Small intestine (tissue), 7 donors: Measurements from ENCODE around the gene ALDH3B2. TPM values are rescaled to one million over a fixed set of nuclear protein-coding genes. Genes with fewer than 3 reads are reported as not detected.

Experiments used
- DNase-seq, 2 donors: peaks; one replicate each; pipeline versions ENCODE4 v3.0.0 to v3.0.0-alpha.2; 2013
- FAIRE-seq: peaks from 2 replicates; lab custom pipeline; 2012; peaks lifted over from hg19 to GRCh38; lab: Jason Lieb, UNC
- H3K27ac ChIP-seq, 3 donors: one replicate each; pipeline ENCODE4 v1.5.1; 2013; ENCODE audit warnings: low read length in 2 of 3, mild to moderate bottlenecking in 2 of 3, control low read depth in 1 of 3, inconsistent platforms in 1 of 3, low read depth in 1 of 3, moderate library complexity in 1 of 3
- H3K27me3 ChIP-seq, 3 donors: one replicate each; pipeline ENCODE4 v1.6.1; 2013; ENCODE audit warnings: low read length in 3 of 3, inconsistent platforms in 1 of 3; ENCODE audit not compliant: control insufficient read depth in 3 of 3, insufficient read depth in 3 of 3
- H3K36me3 ChIP-seq, 3 donors: one replicate each; pipeline ENCODE4 v1.6.1; 2013; ENCODE audit warnings: low read length in 3 of 3, inconsistent platforms in 1 of 3, low read depth in 1 of 3, mild to moderate bottlenecking in 1 of 3, moderate library complexity in 1 of 3; ENCODE audit not compliant: control insufficient read depth in 3 of 3, insufficient read depth in 2 of 3
- H3K4me1 ChIP-seq, 3 donors: one replicate each; pipeline ENCODE4 v1.6.1; 2013; ENCODE audit warnings: low read length in 2 of 3, inconsistent platforms in 1 of 3, low read depth in 1 of 3, mild to moderate bottlenecking in 1 of 3, moderate library complexity in 1 of 3; ENCODE audit not compliant: control insufficient read depth in 3 of 3, insufficient read depth in 2 of 3
- H3K4me3 ChIP-seq, 3 donors: one replicate each; pipeline ENCODE4 v1.5.1; 2013; ENCODE audit warnings: low read length in 3 of 3, control low read depth in 1 of 3, inconsistent platforms in 1 of 3, low read depth in 1 of 3, mild to moderate bottlenecking in 1 of 3, moderate library complexity in 1 of 3
- H3K9me3 ChIP-seq, 2 donors: one replicate each; pipeline ENCODE4 v1.6.1; 2013; ENCODE audit warnings: low read depth in 1 of 2, low read length in 1 of 2; ENCODE audit not compliant: control insufficient read depth in 2 of 2, insufficient read depth in 1 of 2
- WGBS, 3 donors: extraction: QIAGEN DNeasy Blood & Tissue Kit; methylation state at CpG; one replicate each; pipeline ENCODE4 v1.1.7; 2013; 5-methylcytosine and 5-hydroxymethylcytosine counted together
- polyA plus RNA-seq, 4 donors: library from polyadenylated mRNA; stranded (reverse) in 3 of 4; unstranded in 1 of 4; fragments of 200-250 nt in 3 of 4; fragments of 120-200 nt in 1 of 4; gene quantifications; one replicate each; pipeline versions ENCODE4 v1.2.1 to v1.2.3, GENCODE V29; 2013
- donor health status: healthy with polysubstance abuse.
- donor health status: control.
- donor health status: control.
- donor health status: Bipolar disorder and iron deficiency.
- donor health status: healthy.

ALDH3B2 gene
- polyA plus RNA-seq, 4 donors, result 0.03 to 0.12 TPM; not detected in 2

DNA sequence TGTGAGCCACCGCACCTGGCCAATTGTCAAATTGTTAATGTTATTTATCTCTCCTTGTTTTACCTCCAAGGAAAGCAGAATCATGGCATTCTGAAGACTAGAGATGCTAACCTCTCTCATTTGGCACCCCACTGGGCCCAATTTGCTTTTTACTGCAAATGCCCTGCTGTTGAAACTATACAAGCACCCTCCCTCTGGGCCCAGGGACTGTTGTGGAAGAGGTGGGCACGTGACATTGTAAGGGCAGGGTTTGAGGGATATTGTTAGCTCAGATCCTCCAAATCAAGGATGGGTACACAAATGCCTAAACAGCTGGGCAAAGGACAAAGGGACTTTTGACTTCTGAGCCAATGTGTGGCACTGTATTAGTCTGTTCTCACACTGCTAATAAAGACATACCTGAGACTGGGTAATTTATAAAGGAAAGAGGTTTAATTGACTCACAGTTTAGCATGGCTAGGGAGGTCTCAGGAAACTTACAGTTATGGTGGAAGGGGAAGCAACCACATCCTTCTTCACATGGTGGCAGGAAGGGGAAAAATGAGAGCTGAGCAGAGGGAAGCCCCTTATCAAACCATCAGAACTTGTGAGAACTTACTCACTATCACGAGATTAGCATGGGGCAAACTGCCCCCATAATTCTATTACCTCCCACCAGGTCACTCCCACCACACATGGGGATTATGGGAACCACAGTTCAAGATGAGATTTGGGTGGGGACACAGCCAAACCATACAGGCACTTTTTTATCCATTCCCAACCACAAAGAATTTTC lies 6.5 kb upstream of the ALDH3B2 start:
- Histone ChIP-seq H3K4me3 (no peak overlapping the region), H3K4me1 (no peaks in the 10 kb centered on the region), H3K9me3 (no peaks in the 10 kb centered on the region), H3K27ac (no peak overlapping the region), H3K36me3 (no peaks in the 10 kb centered on the region), H3K27me3 (no peaks in the 10 kb centered on the region)
- DNase-seq (no peak), FAIRE-seq (no peak)
- WGBS, 3 donors, result 62 to 69% (median 67%) methylated on average over 3 of the region's 3 CpGs

DNA sequence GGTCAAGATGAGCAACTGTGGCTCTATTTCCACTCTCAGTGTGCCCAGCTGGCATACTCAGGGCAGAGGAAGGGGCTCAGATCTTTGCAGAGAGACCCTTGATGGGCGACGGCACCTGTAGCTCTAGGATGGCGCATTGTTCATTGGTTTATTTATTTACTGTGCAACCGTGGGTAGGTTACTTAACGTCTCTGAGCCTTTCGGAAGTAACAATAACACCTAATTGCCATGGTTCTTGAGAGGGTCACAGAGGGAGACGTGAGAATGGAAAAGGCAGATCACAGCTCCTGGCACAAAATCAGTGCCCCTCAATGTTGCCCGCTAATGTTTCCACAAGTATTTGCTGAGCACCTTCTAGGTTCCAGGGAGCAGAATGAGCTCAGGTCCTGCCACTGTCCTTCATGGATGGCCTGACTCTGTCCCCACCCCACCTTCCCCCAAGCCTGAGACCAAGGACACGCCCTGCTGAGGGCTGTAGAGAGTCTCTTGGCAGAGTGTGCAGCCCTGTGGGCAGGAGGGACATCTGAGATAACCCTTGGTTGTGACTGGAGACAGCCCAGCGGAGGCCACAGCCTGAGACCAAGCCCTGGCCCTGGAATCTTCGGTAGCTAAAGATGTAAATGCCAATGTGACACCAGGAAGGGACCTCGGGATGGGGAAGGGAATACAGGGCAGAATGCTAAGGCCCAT lies 780 bp upstream of the ALDH3B2 start:
- no peaks in the 10 kb centered on the region for H3K4me1 ChIP-seq
- 69 to 85% (median 73%) methylated on average over 12 of the region's 12 CpGs for WGBS, 3 donors
- H3K27me3 ChIP-seq, result no peaks in the 10 kb centered on the region
- FAIRE-seq (no peak), DNase-seq (no peak)
- no peaks in the 10 kb centered on the region for H3K36me3 ChIP-seq
- no peaks in the 10 kb centered on the region for H3K9me3 ChIP-seq
- no peak overlapping the region for H3K27ac ChIP-seq
- H3K4me3 ChIP-seq, result no peak overlapping the region

DNA sequence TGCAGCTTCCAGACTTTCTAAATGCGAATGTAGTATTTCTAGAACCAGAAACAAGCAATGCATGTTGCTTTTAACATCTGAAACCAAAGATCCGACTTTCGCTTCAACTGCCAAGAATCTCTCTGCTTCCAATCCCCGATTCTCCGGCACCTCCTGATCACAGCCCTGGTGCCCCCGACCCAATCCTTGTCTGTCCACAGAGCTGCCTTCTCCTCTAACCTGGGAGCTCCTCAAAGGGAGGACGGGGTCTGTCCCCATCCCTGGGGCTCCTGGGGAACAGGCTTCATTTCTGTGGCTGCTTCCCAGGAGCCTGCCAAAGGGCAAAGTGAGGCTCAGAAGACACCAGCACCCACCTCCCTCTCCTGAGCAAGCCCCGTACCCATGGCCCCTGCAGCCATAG lies 521 bp downstream of the ALDH3B2 start:
- H3K27ac ChIP-seq, result no peak overlapping the region
- no peaks in the 10 kb centered on the region for H3K4me1 ChIP-seq
- no peak overlapping the region for H3K4me3 ChIP-seq
- DNase-seq, result no peak
- no peaks in the 10 kb centered on the region for H3K36me3 ChIP-seq
- 68 to 78% (median 76%) methylated on average over 8 of the region's 8 CpGs for WGBS, 3 donors
- no peak for FAIRE-seq
- H3K9me3 ChIP-seq, result no peaks in the 10 kb centered on the region
- no peaks in the 10 kb centered on the region for H3K27me3 ChIP-seq

DNA sequence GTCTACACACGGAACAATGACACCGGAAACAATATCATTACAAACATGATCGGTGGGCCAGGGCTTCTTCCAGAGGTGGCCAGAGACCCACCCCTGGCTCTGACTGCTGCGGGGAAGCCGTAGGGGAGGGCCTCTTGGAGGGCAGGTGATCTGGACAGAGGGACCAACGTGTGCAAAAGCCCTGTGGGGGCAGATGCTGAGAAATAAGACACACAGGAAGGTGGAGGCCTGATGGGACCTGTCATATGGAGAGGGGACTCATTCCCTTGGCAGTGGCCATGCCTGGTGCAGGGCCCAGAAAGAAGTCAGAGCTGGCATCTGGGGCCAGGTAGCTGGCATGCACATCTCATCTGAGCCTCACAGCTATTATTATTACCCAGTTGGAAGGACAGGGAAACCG lies 1.1 kb downstream of the ALDH3B2 start:
- Histone ChIP-seq H3K4me1 (no peaks in the 10 kb centered on the region), H3K27ac (no peak overlapping the region), H3K9me3 (no peaks in the 10 kb centered on the region), H3K27me3 (no peaks in the 10 kb centered on the region), H3K4me3 (no peak overlapping the region), H3K36me3 (no peaks in the 10 kb centered on the region)
- 85 to 91% (median 90%) methylated on average over 7 of the region's 7 CpGs for WGBS, 3 donors
- DNase-seq (no peak), FAIRE-seq (no peak)

DNA sequence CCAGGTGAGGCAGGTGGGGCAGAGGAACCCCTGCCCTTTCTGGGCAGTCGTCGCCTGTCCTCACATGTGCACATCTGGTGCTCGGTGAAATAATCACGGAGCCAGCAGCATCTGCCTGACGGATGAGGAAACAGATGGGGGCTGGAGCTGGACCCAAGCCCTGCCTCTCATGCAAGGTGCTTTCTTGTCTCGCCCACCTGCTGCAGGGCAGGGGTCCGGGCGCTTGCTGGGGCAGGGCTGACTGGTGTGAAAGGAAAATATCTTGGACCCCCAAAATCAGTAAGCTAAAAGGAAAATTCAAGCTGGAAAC lies 3.3 kb downstream of the ALDH3B2 start:
- H3K4me3 ChIP-seq, result no peak overlapping the region
- no peaks in the 10 kb centered on the region for H3K9me3 ChIP-seq
- no peaks in the 10 kb centered on the region for H3K27me3 ChIP-seq
- peaks cover 0 to 1% (median 0%) of the 10 kb centered on the region in 3 donors for H3K4me1 ChIP-seq
- 54 to 67% (median 60%) methylated on average over 8 of the region's 8 CpGs for WGBS, 3 donors
- DNase-seq, result no peak
- no peak overlapping the region for H3K27ac ChIP-seq
- FAIRE-seq, result no peak
- no peaks in the 10 kb centered on the region for H3K36me3 ChIP-seq

DNA sequence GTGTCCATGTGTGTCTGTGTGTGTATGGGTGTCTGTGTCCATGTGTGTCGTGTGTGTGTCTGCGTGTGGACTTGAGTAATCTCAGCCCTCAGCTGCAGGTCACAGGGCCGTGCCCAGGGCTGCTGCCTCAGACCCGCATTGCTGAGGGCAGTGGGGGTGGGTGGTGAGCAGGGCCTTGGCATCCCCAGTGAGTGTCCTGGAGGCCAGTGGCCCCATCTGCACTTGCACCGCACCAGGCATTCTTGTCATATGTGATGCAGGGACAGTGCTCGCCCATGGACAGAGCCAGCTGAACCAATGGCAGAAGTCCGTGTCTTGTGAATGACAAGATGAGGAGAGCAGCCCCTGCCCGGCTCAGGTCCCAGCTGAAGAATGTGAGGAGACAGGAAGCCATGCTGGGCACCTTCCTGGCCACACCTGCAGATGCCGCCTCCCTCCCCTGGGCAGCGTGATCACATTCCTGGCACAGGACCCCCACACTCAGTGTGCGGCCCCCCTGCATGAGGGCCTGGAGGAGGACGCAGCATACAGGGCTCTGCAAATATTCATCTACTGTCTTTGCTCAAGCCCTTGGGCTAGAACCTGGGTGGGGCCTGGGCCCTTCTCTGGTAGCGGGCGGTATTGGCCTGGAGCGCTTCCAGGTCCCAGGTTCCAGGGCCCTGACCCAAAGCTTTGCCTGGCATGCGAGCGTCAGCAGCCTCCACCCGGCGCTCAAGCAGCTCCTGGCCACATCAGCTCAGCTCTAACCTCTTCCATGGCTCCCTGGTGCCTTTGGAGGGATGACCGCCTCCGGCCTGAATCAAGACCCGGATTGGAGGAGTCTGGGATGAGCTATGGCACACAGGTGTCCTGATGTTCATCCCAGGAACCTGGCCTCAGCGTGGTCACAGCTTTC lies 3.9 kb downstream of the ALDH3B2 start:
- no peak for DNase-seq
- Histone ChIP-seq H3K27ac (no peak overlapping the region), H3K27me3 (no peaks in the 10 kb centered on the region), H3K4me1 (peaks cover 0 to 5% (median 0%) of the 10 kb centered on the region in 3 donors), H3K9me3 (no peaks in the 10 kb centered on the region), H3K4me3 (no peak overlapping the region), H3K36me3 (no peaks in the 10 kb centered on the region)
- 74 to 80% (median 78%) methylated on average over 22 to 23 of the region's 23 CpGs for WGBS, 3 donors
- FAIRE-seq, result no peak

DNA sequence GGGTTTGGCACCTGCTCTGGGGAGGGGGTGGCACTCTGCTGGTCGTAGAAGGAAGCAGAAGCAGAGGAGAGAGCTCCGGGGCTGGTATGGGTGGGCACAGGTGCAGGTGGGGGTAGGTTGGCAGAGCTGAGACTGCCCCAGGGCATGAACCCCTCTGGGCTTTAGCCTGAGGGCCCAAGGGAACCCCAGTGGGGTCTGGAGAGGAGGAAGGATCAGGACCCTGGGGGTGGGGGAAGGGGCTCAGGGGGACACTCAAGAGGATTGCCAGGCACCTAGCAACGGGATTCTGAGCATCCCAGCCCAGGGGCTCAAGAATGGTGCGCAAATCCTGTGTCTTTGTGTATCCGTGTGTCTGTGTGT lies 6.3 kb downstream of the ALDH3B2 start:
- Histone ChIP-seq H3K9me3 (no peaks in the 10 kb centered on the region), H3K36me3 (no peaks in the 10 kb centered on the region), H3K4me3 (no peak overlapping the region), H3K27me3 (no peaks in the 10 kb centered on the region), H3K27ac (no peak overlapping the region), H3K4me1 (peaks cover 0 to 5% (median 0%) of the 10 kb centered on the region in 3 donors)
- FAIRE-seq, result no peak
- 53 to 71% (median 56%) methylated on average over 5 of the region's 5 CpGs for WGBS, 3 donors
- DNase-seq, result no peak

DNA sequence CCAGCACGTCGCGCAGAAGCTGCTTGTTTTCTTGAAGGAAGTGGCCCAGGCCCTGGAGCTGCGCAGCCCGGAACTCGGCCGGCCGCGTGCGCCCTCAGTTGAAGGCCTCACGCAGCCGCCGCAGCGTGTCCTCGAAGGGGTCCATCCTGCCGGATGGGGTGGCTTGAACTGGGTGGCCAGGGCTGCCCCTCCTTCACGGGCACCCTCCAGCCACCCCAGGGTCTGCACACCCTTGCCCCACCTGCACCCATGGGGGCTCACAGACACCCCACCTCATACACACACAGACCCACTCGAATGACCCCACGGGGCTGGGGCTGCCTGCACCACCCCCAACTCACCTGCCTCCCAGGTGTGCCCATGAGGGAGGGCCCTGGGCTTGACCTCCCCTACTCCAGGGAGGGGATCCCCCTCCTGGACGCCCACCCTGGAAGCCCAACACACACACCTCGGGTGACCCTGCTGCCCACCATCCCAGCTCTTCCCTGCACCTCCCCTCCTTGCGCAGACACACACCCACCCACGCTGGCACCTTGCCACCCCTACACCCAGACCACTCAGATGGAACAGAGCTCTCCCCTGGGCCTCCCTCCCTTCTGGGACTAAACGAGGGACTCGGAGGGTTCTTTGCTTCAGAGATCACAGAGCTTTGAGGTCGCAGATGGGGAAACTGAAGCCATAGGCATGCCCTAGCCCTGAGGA lies 6.8 kb downstream of the ALDH3B2 start:
- Histone ChIP-seq H3K27ac (no peak overlapping the region), H3K4me1 (peaks cover 0 to 5% (median 0%) of the 10 kb centered on the region in 3 donors), H3K4me3 (no peak overlapping the region), H3K9me3 (no peaks in the 10 kb centered on the region), H3K27me3 (no peaks in the 10 kb centered on the region), H3K36me3 (no peaks in the 10 kb centered on the region)
- DNase-seq (no peak), FAIRE-seq (no peak)
- 77% methylated on average over 24 to 26 of the region's 26 CpGs for WGBS, 3 donors
